GM12878 (cell line): ENCODE measurements around the gene NTF4. TPM values are rescaled to one million over a fixed set of nuclear protein-coding genes. Genes with fewer than 3 reads are reported as not detected.

Source experiments
- ATAC-seq: fragments of 200-7000 bp; cut with Tn5 transposase; 3 replicates; pipeline ENCODE4 v1.9.1; 2020; ENCODE audit warnings: mild to moderate bottlenecking, moderate library complexity
- BruUV-seq: library from RNA; stranded (reverse); fragments of 400-500 nt; replicated peaks from 2 replicates; lab custom pipeline; 2021; lab: Mats Ljungman, UMichigan
- CTCF ChIA-PET: fragments of 300-600 bp; sonication (Branson Sonifier 250); formaldehyde crosslinking; extraction: SDS; loops from one replicate; lab custom pipeline; 2021; ENCODE audit warnings: inconsistent platforms; lab: Yijun Ruan, JAX
- POLR2A ChIA-PET: fragments of 350-600 bp; formaldehyde crosslinking; extraction: SDS; loops from one replicate; lab custom pipeline; 2021; ENCODE audit warnings: inconsistent platforms; lab: Charles Lee
- RAD21 ChIA-PET: fragments of 300-600 bp; sonication (Branson Sonifier 250); formaldehyde crosslinking; loops from one replicate; lab custom pipeline; 2023; ENCODE audit warnings: antibody characterized with exemption; ENCODE audit not compliant: unreplicated experiment; lab: Charles Lee
- SMC1A ChIA-PET: fragments of 300-600 bp; sonication (Branson Sonifier 250); formaldehyde crosslinking; loops from one replicate; lab custom pipeline; 2023; ENCODE audit not compliant: unreplicated experiment, uncharacterized antibody; lab: Charles Lee
- DNase-seq: peaks from one replicate; pipeline ENCODE4 v3.0.0-alpha.2; 2011; ENCODE audit warnings: low read depth, low spot score
- FAIRE-seq: peaks from 3 replicates; lab custom pipeline; 2011; peaks lifted over from hg19 to GRCh38; lab: Jason Lieb, UNC
- H2AFZ ChIP-seq: 2 replicates; pipeline ENCODE4 v1.6.0; 2011; ENCODE audit warnings: low read depth, low read length, control low read depth; ENCODE audit not compliant: control insufficient read depth
- H3K27ac ChIP-seq: 2 replicates; pipeline ENCODE4 v1.5.1; 2011; ENCODE audit warnings: control low read depth; ENCODE audit not compliant: control insufficient read depth, insufficient read depth
- H3K27me3 ChIP-seq, 2 experiments: replicated peaks in 1 of 2; 2 replicates each; pipeline versions ENCODE4 v1.6.0 to v1.6.1; 2011; ENCODE audit warnings: low read length in 1 of 2; ENCODE audit not compliant: control insufficient read depth in 2 of 2, insufficient read depth in 2 of 2
- H3K36me3 ChIP-seq, 2 experiments: 2 replicates each; pipeline ENCODE4 v1.5.1; 2011; ENCODE audit warnings: low read length in 1 of 2; ENCODE audit not compliant: control insufficient read depth in 2 of 2, insufficient read depth in 2 of 2
- H3K4me1 ChIP-seq: 2 replicates; pipeline ENCODE4 v1.6.1; 2011; ENCODE audit warnings: mild to moderate bottlenecking, low read length, moderate library complexity, mixed read lengths; ENCODE audit not compliant: control insufficient read depth, insufficient read depth
- H3K4me2 ChIP-seq: 2 replicates; pipeline ENCODE4 v1.6.0; 2011; ENCODE audit warnings: control low read depth; ENCODE audit not compliant: control insufficient read depth, insufficient read depth
- H3K4me3 ChIP-seq: fragments of 200-600 bp; sonication (generic); 2 replicates; pipeline ENCODE4 v1.5.1; 2016
- H3K79me2 ChIP-seq: 2 replicates; pipeline ENCODE4 v1.6.0; 2011; ENCODE audit warnings: low read length; ENCODE audit not compliant: control insufficient read depth, insufficient read depth
- H3K9ac ChIP-seq: 2 replicates; pipeline ENCODE4 v1.8.0; 2011; ENCODE audit warnings: low read length, control low read depth, mixed read lengths; ENCODE audit not compliant: control insufficient read depth, insufficient read depth
- H3K9me3 ChIP-seq: replicated peaks from 3 replicates; pipeline ENCODE4 v1.5.1; 2011; ENCODE audit warnings: mild to moderate bottlenecking, low read length; ENCODE audit not compliant: control insufficient read depth, insufficient read depth
- H4K20me1 ChIP-seq: 2 replicates; pipeline ENCODE4 v1.6.0; 2011; ENCODE audit not compliant: control insufficient read depth, insufficient read depth
- ATF2 ChIP-seq: IDR thresholded peaks from 2 replicates; pipeline ENCODE4 v1.6.1; 2012; ENCODE audit warnings: low read length, inconsistent platforms
- ATF7 ChIP-seq: fragments of 450-650 bp; IDR thresholded peaks from 2 replicates; pipeline ENCODE4 v1.6.1; 2016; ENCODE audit warnings: low read depth, mild to moderate bottlenecking
- CTCF ChIP-seq, 3 experiments: IDR thresholded peaks in 2 of 3; conservative IDR thresholded peaks in 1 of 3; 2 replicates each; pipeline ENCODE4 v1.5.1; 2011; ENCODE audit warnings: low read depth in 3 of 3, low read length in 3 of 3, mild to moderate bottlenecking in 3 of 3, control low read depth in 2 of 3, moderate library complexity in 2 of 3, inconsistent platforms in 1 of 3, mixed read lengths in 1 of 3; ENCODE audit not compliant: control insufficient read depth in 2 of 3, insufficient read depth in 1 of 3; ENCODE audit errors: extremely low read depth in 1 of 3
- IKZF1 ChIP-seq: fragments of 450-650 bp; conservative IDR thresholded peaks from 2 replicates; pipeline ENCODE4 v1.6.1; 2017; ENCODE audit warnings: antibody characterized with exemption, mild to moderate bottlenecking
- IRF3 ChIP-seq: fragments of 450-650 bp; IDR thresholded peaks from 2 replicates; pipeline ENCODE4 v1.6.1; 2014; ENCODE audit warnings: mild to moderate bottlenecking
- LARP7 ChIP-seq: fragments of 450-650 bp; IDR thresholded peaks from 2 replicates; pipeline ENCODE4 v1.6.1; 2017; ENCODE audit warnings: mild to moderate bottlenecking
- NFXL1 ChIP-seq: fragments of 450-650 bp; IDR thresholded peaks from 2 replicates; pipeline ENCODE4 v1.6.1; 2017; ENCODE audit warnings: antibody characterized with exemption, mild to moderate bottlenecking, borderline replicate concordance
- RAD21 ChIP-seq: IDR thresholded peaks from 2 replicates; pipeline ENCODE4 v1.6.1; 2011; ENCODE audit warnings: mild to moderate bottlenecking, low read depth, low read length, moderate library complexity; ENCODE audit not compliant: insufficient read depth
- RB1 ChIP-seq: fragments of 450-650 bp; formaldehyde crosslinking; IDR thresholded peaks from 2 replicates; pipeline ENCODE4 v1.6.1; 2017; ENCODE audit warnings: mild to moderate bottlenecking, borderline replicate concordance
- SMC3 ChIP-seq: IDR thresholded peaks from 2 replicates; pipeline ENCODE4 v1.6.1; 2011; ENCODE audit warnings: low read length, improper control_type of control experiment, borderline replicate concordance
- SRF ChIP-seq, 2 experiments: IDR thresholded peaks; 2 replicates each; pipeline ENCODE4 v1.6.1; 2011; ENCODE audit warnings: low read depth in 2 of 2, low read length in 2 of 2, mild to moderate bottlenecking in 1 of 2, moderate library complexity in 1 of 2
- TARDBP ChIP-seq: IDR thresholded peaks from 2 replicates; pipeline ENCODE4 v1.6.1; 2016; ENCODE audit warnings: borderline replicate concordance
- YY1 ChIP-seq: IDR thresholded peaks from 2 replicates; pipeline ENCODE4 v1.6.1; 2011; ENCODE audit warnings: low read depth, mild to moderate bottlenecking, low read length
- WGBS: methylation state at CpG from one replicate; pipeline ENCODE4 v1.1.6; 2016; ENCODE audit warnings: low lambda C conversion rate; ENCODE audit not compliant: insufficient replicate concordance, insufficient coverage; ENCODE audit errors: missing lambda C conversion rate; 5-methylcytosine and 5-hydroxymethylcytosine counted together
- in situ Hi-C: fragments of 300-500 bp; cut with MboI; formaldehyde crosslinking; loops from 9 replicates; pipeline ENCODE4 v1.14.3; 2018; ENCODE audit warnings: mixed read lengths
- intact Hi-C: fragments of 100-400 bp; cut with micrococcal nuclease; formaldehyde crosslinking; loops from one replicate; pipeline ENCODE4 v1.14.2; 2022; ENCODE audit not compliant: unreplicated experiment
- polyA plus RNA-seq, 11 experiments: library from polyadenylated mRNA; depleted of rRNA in 4 of 11; unstranded in 6 of 11; stranded (reverse) in 5 of 11; fragments of >200 nt; fragmentation: Nextera tagmentation in 4 of 11; fragmentation: Illumina TruSeq in 1 of 11; extraction: Ambion mirVana in 4 of 11; extraction: Trizol in 1 of 11; gene quantifications; 1 replicate in 1 of 11; 2 replicates in 10 of 11; pipeline versions ENCODE4 v1.2.1 to v1.2.3, GENCODE V29; 2011 to 2016; ENCODE audit warnings: inconsistent platforms in 2 of 11, missing spikeins in 2 of 11, low read depth in 1 of 11
- total RNA-seq, 4 experiments: library from RNA; depleted of rRNA in 3 of 4; stranded (reverse); fragments of >200 nt in 3 of 4; fragmentation: Illumina TruSeq in 1 of 4; extraction: Trizol in 1 of 4; gene quantifications; 2 replicates each; pipeline versions ENCODE4 v1.2.1 to v1.2.3, GENCODE V29; 2013 to 2021

The NTF4 gene
- total and polyA plus RNA-seq, 10 of the 15 experiments (the other 5 are each of a cell fraction or from before 2014, with no cell fraction given), result not detected

GRCh38 chr19:49097453-49098288 lies 33.1 kb upstream of the NTF4 start:
- in situ Hi-C loops (loop anchor here (5.0 kb wide), 1 partner anchor 110 kb away; no protein-coding TSS in a partner anchor), intact Hi-C loops (loop anchor here (1.0 to 2.0 kb wide), 2 partner anchors 49 to 111 kb away; no protein-coding TSS in a partner anchor)
- 45% methylated on average over 8 of the region's 8 CpGs for WGBS
- DNase-seq (no peak), FAIRE-seq (peak; percentile 83), ATAC-seq (peak; percentile 90)
- Histone ChIP-seq H4K20me1 (peaks cover 3% of the 10 kb centered on the region; the same call in 1 of the 2 replicates), H3K9me3 (no peaks in the 10 kb centered on the region), H3K36me3 (peaks cover 25 to 35% of the 10 kb centered on the region in 2 experiments; a peak in 3 of 4 replicates), H2AFZ (no peak overlapping the region), H3K4me2 (no peak overlapping the region), H3K9ac (no peak overlapping the region), H3K4me3 (no peak overlapping the region), H3K27me3 (no peaks in the 10 kb centered on the region), H3K79me2 (no peaks in the 10 kb centered on the region; the same call in 1 of the 2 replicates), H3K4me1 (no peaks in the 10 kb centered on the region), H3K27ac (no peak overlapping the region)
- BruUV-seq, result no TSS peak
- SMC1A ChIA-PET, result interaction anchor here (0.7 to 2.3 kb wide), 12 partner anchors 9 to 127 kb away, joined by 3 to 22 read pairs (median 5); partner anchors contain the start of gene LIN7B
- POLR2A ChIA-PET, result interaction anchor here (0.6 kb wide), 1 partner anchor 125 kb away, joined by 3 read pairs; no protein-coding TSS in a partner anchor
- peak; percentile 25; the same call in 1 of the 2 replicates for TF ChIP-seq IKZF1
- peak; percentile 96 to 98 (median 98); a peak in 5 of 6 replicates for TF ChIP-seq CTCF (IDR thresholded peaks at IDR 0.05 in 2 of 3, conservative IDR thresholded peaks at IDR 0.05 in 1 of 3; ENCODE audit: control insufficient read depth in 2 of 3, extremely low read depth in 1 of 3, insufficient read depth in 1 of 3, low read depth in 3 of 3, low read length in 3 of 3)
- peak; percentile 85 for TF ChIP-seq RAD21
- TF ChIP-seq SMC3, result peak; percentile 61
- TF ChIP-seq RB1, result peak; percentile 48; the same call in 1 of the 2 replicates
- TF ChIP-seq ATF7, result no peak
- TF ChIP-seq ATF2, result no peak
- TF ChIP-seq SRF (IDR thresholded peaks at IDR 0.05; ENCODE audit: low read depth in 2 of 2, low read length in 2 of 2), result no peak
- TF ChIP-seq YY1, result peak; percentile 54; the same call in 1 of the 2 replicates
- 0 out of 2 replicates have a peak, but pooled peaks have one; percentile 20 for TF ChIP-seq TARDBP
- peak; percentile 41; the same call in 1 of the 2 replicates for TF ChIP-seq LARP7
- TF ChIP-seq IRF3, result 0 out of 2 replicates have a peak, but pooled peaks have one; percentile 7
- TF ChIP-seq NFXL1, result no peak
- RAD21 ChIA-PET, result interaction anchor here (0.5 to 2.0 kb wide), 19 partner anchors 9 to 373 kb away, joined by 3 to 19 read pairs (median 4); no protein-coding TSS in a partner anchor
- CTCF ChIA-PET, result interaction anchor here (0.5 to 4.9 kb wide), 54 partner anchors 9 to 1509 kb away, joined by 3 to 56 read pairs (median 4); partner anchors contain the start of genes GYS1, HRC, LIN7B and RUVBL2
